ENCODE measurements around the gene AURKA.
A peak's percentile ranks its signal among the peaks of the same experiment; 100 is the strongest.
"Not testable (repeated sequence)": the region's sequence is repeated elsewhere in the genome, so short reads cannot be mapped to it uniquely, and the experiment has no call there.

AURKA gene

DNA sequence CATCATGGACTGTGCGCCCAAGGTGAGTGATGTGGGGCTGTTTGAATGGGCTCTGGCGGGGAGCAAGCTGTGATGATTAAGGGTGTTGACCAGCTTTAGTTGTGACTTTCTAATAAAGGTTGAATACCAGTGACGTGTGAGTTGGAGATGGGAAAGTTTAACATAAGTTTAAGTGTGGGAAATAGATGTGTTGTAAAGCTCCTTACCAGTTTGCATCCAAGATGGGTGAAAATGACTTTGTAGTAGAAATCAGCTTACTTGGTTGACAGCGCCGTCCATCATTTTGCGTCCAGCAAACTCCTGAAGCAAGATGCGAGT is 20.4 kb upstream of the AURKA start:
- Histone ChIP-seq H3F3A (ENCODE audit: insufficient read depth, low read length) (no peaks in the 10 kb centered on the region), H3K27me3 (ENCODE audit: insufficient read depth, low read length) (no peaks in the 10 kb centered on the region), H2AFZ (ENCODE audit: low read length) (no peak overlapping the region), H3K4me2 (ENCODE audit: low read length) (peak overlapping the region; percentile 25; the same call in 1 of the 2 replicates), H4K20me1 (ENCODE audit: insufficient read depth, low read length) (no peaks in the 10 kb centered on the region), H3K9ac (ENCODE audit: low read length) (no peak overlapping the region; the same call in 1 of the 2 replicates), H3K4me3 (ENCODE audit: low read depth, low read length, poor library complexity, severe bottlenecking) (peak overlapping the region; percentile 3), H3K27ac (ENCODE audit: low read depth, low read length, poor library complexity, severe bottlenecking) (peak overlapping the region; percentile 76), H3K79me2 (ENCODE audit: insufficient read depth, low read length) (no peaks in the 10 kb centered on the region), H3K36me3 (ENCODE audit: insufficient read depth, low read length) (peaks cover 16% of the 10 kb centered on the region), H3K4me1 (ENCODE audit: insufficient read depth, low read length, severe bottlenecking) (peaks cover 12% of the 10 kb centered on the region), H3K9me2 (ENCODE audit: low read depth, low read length) (no peaks in the 10 kb centered on the region), H3K9me3 (ENCODE audit: low read length) (no peaks in the 10 kb centered on the region)
- TF ChIP-seq EZH2 (IDR thresholded peaks at IDR 0.05; ENCODE audit: borderline replicate concordance, low read length): no peak
- TF ChIP-seq, protein P1, sequence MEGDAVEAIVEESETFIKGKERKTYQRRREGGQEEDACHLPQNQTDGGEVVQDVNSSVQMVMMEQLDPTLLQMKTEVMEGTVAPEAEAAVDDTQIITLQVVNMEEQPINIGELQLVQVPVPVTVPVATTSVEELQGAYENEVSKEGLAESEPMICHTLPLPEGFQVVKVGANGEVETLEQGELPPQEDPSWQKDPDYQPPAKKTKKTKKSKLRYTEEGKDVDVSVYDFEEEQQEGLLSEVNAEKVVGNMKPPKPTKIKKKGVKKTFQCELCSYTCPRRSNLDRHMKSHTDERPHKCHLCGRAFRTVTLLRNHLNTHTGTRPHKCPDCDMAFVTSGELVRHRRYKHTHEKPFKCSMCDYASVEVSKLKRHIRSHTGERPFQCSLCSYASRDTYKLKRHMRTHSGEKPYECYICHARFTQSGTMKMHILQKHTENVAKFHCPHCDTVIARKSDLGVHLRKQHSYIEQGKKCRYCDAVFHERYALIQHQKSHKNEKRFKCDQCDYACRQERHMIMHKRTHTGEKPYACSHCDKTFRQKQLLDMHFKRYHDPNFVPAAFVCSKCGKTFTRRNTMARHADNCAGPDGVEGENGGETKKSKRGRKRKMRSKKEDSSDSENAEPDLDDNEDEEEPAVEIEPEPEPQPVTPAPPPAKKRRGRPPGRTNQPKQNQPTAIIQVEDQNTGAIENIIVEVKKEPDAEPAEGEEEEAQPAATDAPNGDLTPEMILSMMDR (IDR thresholded peaks at IDR 0.05; ENCODE audit: low read length): no peak

DNA sequence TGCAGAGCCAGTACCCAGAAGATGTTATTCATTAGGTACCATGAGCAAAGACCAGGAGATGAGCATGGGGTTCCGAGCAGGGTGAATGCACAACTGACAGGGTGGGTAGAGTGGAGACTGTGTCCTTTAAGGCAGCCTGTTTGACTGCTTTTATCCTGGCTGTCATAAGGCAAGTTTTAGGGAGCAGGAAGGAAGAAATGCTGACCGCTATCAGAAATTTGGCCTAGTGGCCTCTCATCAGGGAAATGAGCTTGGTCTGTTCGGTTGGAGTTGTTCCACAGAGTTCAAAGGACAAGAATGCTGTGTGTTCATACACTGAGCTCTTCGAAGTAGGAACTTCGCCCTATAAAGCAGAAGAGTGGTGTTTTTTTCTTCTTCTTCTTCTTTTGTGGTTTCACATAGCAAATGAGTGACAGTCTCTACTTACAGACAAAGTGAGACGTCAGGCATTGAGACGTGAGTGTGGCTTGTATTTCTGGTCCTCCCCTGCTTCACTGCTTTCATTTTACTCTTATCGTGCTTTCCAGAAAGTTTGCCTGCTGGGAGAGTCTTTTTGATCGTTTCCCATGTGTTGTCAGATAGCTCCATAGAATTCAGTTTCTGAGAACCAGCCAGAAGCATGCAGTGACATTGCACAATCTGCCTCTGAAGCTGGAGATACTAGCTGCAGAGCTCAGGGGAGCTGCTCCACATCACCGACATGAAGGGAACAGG is 19.9 kb upstream of the AURKA start, which contains the start of gene CASS4:
Gene CASS4 (plus strand): TSS at position 502 of the 714 bp plus-strand sequence. CDS start 199 bp downstream, at position 701.
- no peaks in the 10 kb centered on the region for H3F3A ChIP-seq (ENCODE audit: insufficient read depth, low read length)
- TF ChIP-seq EZH2 (IDR thresholded peaks at IDR 0.05; ENCODE audit: borderline replicate concordance, low read length): no peak
- TF ChIP-seq, protein P1 (IDR thresholded peaks at IDR 0.05; ENCODE audit: low read length): no peak
- no peaks in the 10 kb centered on the region for H3K9me3 ChIP-seq (ENCODE audit: low read length)
- peak within 1 kb of the TSS; percentile 25 for H3K4me2 ChIP-seq (ENCODE audit: low read length)
- H3K79me2 ChIP-seq (ENCODE audit: insufficient read depth, low read length): no peaks in the 10 kb centered on the region
- H4K20me1 ChIP-seq (ENCODE audit: insufficient read depth, low read length): no peaks in the 10 kb centered on the region
- H3K9me2 ChIP-seq (ENCODE audit: low read depth, low read length): no peaks in the 10 kb centered on the region
- no peaks in the 10 kb centered on the region for H3K27me3 ChIP-seq (ENCODE audit: insufficient read depth, low read length)
- H3K27ac ChIP-seq (ENCODE audit: low read depth, low read length, poor library complexity, severe bottlenecking): peak within 1 kb of the TSS; percentile 76
- peak within 1 kb of the TSS; percentile 3 for H3K4me3 ChIP-seq (ENCODE audit: low read depth, low read length, poor library complexity, severe bottlenecking)
- peaks cover 12% of the 10 kb centered on the region for H3K4me1 ChIP-seq (ENCODE audit: insufficient read depth, low read length, severe bottlenecking)
- H3K9ac ChIP-seq (ENCODE audit: low read length): no peak within 1 kb of the TSS; the same call in 1 of the 2 replicates
- H2AFZ ChIP-seq (ENCODE audit: low read length): no peak within 1 kb of the TSS
- H3K36me3 ChIP-seq (ENCODE audit: insufficient read depth, low read length): peaks cover 21% of the 10 kb centered on the region

DNA sequence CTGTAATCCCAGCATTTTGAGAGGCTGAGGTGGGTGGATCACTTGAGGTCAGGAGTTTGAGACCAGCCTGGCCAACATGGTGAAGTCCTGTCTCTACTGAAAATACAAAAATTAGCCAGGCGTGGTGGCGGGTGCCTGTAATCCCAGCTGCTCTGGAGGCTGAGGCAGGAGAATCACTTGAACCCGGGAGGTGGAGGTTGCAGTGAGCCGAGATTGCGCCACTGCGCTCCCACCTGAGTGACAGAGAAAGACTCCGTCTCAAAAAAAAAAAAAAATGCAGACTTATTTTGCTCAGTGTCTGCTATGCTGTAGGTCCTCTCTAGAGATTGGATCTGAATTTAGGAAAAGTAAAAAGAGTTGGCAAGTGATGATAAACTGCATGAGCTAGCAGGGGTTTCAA is 19.3 kb upstream of the AURKA start:
- Histone ChIP-seq H3K4me2 (ENCODE audit: low read length) (peak overlapping the region; percentile 25; the same call in 1 of the 2 replicates), H3K36me3 (ENCODE audit: insufficient read depth, low read length) (peaks cover 28% of the 10 kb centered on the region), H3K4me1 (ENCODE audit: insufficient read depth, low read length, severe bottlenecking) (peaks cover 12% of the 10 kb centered on the region), H3K27ac (ENCODE audit: low read depth, low read length, poor library complexity, severe bottlenecking) (peak overlapping the region; percentile 76)
- not testable (repeated sequence) for H3K79me2 ChIP-seq (ENCODE audit: insufficient read depth, low read length); H2AFZ ChIP-seq (ENCODE audit: low read length); H3K9ac ChIP-seq (ENCODE audit: low read length); H3K9me2 ChIP-seq (ENCODE audit: low read depth, low read length); H3K4me3 ChIP-seq (ENCODE audit: low read depth, low read length, poor library complexity, severe bottlenecking); H3F3A ChIP-seq (ENCODE audit: insufficient read depth, low read length); H3K9me3 ChIP-seq (ENCODE audit: low read length); H4K20me1 ChIP-seq (ENCODE audit: insufficient read depth, low read length); H3K27me3 ChIP-seq (ENCODE audit: insufficient read depth, low read length)

DNA sequence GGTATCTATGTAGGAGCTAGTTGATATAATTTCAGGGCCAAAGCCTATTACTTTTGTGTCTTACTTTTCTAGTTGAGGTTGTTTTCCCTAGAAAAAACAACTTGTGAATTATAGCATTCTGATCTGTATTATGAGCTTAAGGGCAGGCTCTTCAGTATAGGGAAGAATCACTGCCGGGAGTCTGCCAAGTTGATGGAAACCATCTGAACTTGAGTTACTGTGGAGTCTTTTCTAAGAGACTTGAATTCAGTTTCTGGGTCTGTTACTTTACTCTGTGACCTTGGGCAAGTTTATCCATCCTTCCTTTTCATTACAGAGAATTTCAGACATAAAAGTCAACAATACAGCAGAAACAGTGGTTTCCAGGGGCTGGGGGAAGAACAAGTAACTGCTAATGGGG is 17.9 kb upstream of the AURKA start:
- no peaks in the 10 kb centered on the region for H4K20me1 ChIP-seq (ENCODE audit: insufficient read depth, low read length)
- H3K27ac ChIP-seq (ENCODE audit: low read depth, low read length, poor library complexity, severe bottlenecking): no peak overlapping the region
- no peak overlapping the region for H3K9ac ChIP-seq (ENCODE audit: low read length)
- TF ChIP-seq, protein P1 (IDR thresholded peaks at IDR 0.05; ENCODE audit: low read length): no peak
- no peak for TF ChIP-seq EZH2 (IDR thresholded peaks at IDR 0.05; ENCODE audit: borderline replicate concordance, low read length)
- H3K4me3 ChIP-seq (ENCODE audit: low read depth, low read length, poor library complexity, severe bottlenecking): no peak overlapping the region
- H3K79me2 ChIP-seq (ENCODE audit: insufficient read depth, low read length): no peaks in the 10 kb centered on the region
- no peaks in the 10 kb centered on the region for H3K27me3 ChIP-seq (ENCODE audit: insufficient read depth, low read length)
- no peaks in the 10 kb centered on the region for H3F3A ChIP-seq (ENCODE audit: insufficient read depth, low read length)
- H3K4me1 ChIP-seq (ENCODE audit: insufficient read depth, low read length, severe bottlenecking): peaks cover 12% of the 10 kb centered on the region
- H3K36me3 ChIP-seq (ENCODE audit: insufficient read depth, low read length): peaks cover 41% of the 10 kb centered on the region
- H3K4me2 ChIP-seq (ENCODE audit: low read length): no peak overlapping the region
- no peaks in the 10 kb centered on the region for H3K9me3 ChIP-seq (ENCODE audit: low read length)
- H2AFZ ChIP-seq (ENCODE audit: low read length): no peak overlapping the region
- no peaks in the 10 kb centered on the region for H3K9me2 ChIP-seq (ENCODE audit: low read depth, low read length)

Measured in OCI-LY1 (cell line).